Measurements from ENCODE around the gene RAPGEF2.
"Not testable (repeated sequence)": the region's sequence is repeated elsewhere in the genome, so short reads cannot be mapped to it uniquely, and the experiment has no call there.

RAPGEF2 gene

DNA sequence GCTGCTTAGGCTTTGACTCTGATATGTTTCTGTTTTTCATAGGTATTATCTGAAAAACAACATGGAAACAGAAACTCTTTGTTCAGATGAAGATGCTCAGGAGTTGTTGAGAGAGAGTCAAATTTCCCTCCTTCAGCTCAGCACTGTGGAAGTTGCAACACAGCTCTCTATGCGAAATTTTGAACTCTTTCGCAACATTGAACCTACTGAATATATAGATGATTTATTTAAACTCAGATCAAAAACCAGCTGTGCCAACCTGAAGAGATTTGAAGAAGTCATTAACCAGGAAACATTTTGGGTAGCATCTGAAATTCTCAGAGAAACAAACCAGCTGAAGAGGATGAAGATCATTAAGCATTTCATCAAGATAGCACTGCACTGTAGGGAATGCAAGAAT lies 238.6 kb downstream of the RAPGEF2 start:
- no peak for DNase-seq

DNA sequence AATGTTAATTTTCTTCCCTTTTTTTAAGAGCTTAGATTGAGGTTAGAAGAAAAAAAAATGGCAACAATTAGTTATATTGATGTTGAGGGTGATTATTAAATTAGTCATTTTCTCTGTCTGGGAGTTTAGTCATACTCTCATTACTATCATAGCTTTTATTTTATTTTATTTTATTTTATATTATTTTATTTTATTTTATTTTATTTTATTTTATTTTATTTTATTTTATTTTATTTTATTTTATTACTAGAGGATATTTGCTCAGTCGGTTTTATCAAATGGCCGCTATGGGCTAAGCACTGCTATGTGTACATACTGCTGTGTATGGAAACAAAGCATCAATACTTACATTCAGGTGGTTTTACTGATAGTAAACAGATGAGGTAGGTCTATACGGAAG lies 239.5 kb downstream of the RAPGEF2 start:
- no peak for DNase-seq

DNA sequence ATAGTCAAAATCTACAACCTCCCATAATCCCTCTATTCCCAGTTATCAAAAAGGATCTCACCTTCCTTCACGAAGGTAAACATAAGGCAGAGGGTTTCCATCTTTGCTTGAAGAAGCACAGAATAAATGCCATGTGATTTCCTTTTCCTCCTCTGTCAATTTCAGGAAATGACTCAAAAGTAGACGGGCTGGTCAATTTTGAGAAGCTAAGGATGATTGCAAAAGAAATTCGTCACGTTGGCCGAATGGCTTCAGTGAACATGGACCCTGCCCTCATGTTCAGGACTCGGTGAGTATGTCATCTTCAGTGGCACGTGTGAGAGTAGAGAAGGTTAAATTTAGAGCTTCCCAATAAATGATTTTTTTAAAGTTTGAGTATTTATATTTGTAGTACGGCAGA lies 240.2 kb downstream of the RAPGEF2 start:
- DNase-seq = no peak

DNA sequence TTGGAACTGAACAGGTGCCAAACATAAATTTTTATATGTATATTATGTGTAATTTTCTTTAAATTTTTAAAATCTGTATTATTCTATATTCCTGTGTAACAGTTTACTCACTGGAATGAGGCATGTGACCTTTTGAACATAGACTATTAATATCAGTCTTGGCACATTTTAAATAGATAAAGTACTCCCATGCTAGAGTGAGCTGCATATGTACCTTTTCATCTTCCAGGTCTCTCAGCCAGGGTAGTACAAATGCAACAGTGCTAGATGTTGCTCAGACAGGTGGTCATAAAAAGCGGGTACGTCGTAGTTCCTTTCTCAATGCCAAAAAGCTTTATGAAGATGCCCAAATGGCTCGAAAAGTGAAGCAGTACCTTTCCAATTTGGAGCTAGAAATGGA lies 242.0 kb downstream of the RAPGEF2 start:
- DNase-seq = no peak

DNA sequence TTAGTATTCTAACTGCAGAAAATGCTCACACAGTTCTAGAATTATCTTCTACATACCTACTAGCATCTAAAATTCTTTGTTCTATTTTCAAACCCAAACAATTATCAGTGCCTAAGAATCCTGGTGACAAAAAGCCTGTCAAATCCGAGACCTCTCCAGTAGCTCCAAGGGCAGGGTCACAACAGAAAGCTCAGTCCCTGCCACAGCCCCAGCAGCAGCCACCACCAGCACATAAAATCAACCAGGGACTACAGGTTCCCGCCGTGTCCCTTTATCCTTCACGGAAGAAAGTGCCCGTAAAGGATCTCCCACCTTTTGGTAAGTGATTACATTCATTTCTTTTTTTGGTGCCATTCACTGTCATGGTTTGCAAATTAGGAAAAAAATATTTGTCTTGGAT lies 243.8 kb downstream of the RAPGEF2 start:
- DNase-seq = no peak

DNA sequence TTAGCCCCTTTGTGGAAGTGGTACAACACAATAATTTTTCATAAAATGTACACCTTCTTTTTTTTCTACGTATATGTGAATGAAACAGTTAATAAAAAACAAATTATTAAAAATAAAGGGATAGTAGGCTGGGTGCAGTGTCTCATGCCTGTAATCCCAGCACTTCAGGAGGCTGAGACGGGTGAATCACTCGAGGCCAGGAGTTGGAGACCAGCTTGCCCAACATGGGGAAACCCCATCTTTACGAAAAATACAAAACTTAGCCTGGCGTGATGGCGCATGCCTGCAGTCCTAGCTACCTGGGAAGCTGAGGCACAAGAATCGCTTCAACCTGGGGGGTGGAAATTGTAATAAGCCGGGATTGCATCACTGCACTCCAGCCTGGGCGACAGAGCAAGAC lies 244.9 kb downstream of the RAPGEF2 start:
- DNase-seq = no peak

DNA sequence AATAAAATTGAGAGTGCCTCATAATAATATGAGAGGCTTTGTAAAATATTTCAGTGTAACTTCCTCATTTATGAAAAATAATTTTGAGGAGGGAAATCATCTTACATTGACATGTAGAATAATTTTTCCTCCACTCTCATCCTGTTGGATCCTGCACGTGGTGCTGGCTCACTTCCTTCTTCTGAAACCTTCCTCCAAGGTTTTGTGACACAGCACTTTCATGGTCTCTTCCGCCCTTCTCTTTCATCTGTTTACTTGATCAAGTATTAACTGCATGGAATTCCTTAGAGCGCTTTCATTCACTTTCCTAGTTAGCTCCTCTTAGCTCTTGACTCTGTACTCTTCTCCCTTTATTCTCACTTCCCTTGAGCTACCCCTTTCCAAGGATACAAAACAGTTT lies 246.5 kb downstream of the RAPGEF2 start:
- DNase-seq = no peak

DNA sequence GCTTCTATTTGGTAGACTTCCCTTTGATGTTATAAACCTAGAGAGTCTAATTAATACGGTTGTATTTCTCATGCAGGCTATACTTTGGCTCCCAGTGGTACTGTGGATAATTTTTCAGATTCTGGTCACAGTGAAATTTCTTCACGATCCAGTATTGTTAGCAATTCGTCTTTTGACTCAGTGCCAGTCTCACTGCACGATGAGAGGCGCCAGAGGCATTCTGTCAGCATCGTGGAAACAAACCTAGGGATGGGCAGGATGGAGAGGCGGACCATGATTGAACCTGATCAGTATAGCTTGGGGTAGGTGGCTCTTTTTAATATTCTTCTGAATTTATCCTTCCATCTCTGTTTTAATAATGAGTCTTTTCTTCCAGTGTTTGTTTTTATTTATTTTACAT lies 249.7 kb downstream of the RAPGEF2 start:
- no peak for DNase-seq

DNA sequence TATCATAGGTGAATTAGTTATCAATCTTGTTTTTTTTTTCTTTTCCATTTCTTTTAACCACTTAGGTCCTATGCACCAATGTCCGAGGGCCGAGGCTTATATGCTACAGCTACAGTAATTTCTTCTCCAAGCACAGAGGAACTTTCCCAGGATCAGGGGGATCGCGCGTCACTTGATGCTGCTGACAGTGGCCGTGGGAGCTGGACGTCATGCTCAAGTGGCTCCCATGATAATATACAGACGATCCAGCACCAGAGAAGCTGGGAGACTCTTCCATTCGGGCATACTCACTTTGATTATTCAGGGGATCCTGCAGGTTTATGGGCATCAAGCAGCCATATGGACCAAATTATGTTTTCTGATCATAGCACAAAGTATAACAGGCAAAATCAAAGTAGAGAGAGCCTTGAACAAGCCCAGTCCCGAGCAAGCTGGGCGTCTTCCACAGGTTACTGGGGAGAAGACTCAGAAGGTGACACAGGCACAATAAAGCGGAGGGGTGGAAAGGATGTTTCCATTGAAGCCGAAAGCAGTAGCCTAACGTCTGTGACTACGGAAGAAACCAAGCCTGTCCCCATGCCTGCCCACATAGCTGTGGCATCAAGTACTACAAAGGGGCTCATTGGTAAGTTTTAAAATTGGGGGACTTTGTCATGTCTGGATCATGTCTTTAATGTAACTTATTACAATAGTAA lies 250.7 kb downstream of the RAPGEF2 start:
- DNase-seq = no peak

DNA sequence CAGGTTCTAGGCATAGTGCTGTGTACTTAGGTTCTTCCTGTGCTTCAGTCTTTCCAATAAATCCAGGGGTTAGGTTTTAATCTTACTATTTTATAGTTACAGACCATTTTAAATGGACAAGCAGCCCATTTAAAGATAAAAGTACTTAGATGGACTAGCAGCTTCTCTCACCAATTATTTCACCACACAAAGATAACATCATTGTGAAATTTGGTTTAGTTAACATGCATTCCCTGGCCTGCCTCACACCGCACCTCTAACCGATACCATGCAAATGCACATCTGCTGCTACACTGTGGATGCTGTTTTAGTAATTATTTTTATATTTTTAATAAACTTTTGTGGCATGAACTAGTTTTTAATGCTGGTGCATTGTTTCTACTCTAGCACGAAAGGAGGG lies 252.6 kb downstream of the RAPGEF2 start:
- DNase-seq = no peak

DNA sequence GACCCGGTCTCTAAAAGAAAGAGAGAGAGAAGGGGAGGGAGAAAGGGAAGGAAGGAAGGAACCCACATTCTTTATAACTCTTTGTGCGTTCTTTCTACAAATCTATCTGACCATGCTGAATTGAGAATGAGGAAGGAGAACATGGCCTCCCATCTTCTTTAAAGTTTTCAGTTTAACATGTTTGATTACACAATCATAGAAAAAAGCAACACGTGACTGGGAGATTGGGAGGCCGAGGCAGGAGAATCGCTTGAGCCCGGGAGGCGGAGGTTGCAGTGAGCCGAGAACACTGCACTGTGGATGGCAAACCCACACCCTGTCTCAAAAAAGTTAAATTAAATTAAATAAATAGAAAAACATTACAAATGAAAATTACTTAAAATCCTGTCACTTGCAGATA lies 254.5 kb downstream of the RAPGEF2 start:
- no peak for DNase-seq

DNA sequence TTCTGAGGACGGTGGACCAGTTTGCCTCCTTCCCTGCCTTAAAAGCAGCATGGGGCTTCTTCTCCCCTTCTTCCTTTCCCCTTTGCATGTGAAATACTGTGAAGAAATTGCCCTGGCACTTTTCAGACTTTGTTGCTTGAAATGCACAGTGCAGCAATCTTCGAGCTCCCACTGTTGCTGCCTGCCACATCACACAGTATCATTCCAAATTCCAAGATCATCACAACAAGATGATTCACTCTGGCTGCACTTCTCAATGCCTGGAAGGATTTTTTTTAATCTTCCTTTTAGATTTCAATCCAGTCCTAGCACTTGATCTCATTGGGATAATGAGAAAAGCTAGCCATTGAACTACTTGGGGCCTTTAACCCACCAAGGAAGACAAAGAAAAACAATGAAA lies 255.3 kb downstream of the RAPGEF2 start:
- DNase-seq = no peak

DNA sequence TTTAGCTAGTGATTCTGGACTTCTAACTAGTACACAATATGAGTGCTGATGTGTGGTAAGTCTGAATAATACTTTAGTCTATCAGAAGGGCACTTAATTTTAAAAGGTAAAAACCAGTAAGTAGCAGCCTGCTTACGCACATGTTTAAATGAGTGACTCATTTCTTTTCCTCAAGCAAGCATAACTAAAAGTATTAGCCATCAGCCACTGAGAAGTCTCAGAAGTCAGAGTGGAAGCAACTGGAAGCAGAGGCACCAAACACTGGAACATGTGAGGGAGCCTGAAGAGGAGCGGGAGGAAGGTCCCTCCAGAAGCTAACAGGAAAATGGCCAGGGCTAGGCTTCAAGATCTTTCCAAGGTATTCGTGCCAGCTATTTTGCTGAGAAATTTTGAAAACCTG lies 257.7 kb downstream of the RAPGEF2 start:
- no peak for DNase-seq

DNA sequence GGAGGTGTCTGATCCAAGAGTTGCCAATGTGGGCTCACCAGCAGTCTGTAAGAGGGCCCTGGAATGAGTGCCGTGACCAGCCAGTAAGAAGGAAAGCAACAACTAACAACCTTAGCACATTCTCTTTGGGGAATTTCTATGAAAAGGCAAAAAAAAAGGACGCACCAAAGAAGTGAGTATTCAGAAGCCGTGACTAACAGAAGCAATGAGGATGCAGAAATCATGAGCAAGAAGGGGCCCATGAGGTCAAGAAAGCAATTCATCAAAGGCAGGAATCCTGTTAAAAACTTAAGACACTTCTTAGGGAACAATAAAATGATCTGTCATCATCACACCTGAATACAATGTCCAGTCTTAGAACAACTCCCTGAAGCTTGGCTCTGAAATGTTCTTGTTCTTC lies 260.5 kb downstream of the RAPGEF2 start:
- no peak for DNase-seq

DNA sequence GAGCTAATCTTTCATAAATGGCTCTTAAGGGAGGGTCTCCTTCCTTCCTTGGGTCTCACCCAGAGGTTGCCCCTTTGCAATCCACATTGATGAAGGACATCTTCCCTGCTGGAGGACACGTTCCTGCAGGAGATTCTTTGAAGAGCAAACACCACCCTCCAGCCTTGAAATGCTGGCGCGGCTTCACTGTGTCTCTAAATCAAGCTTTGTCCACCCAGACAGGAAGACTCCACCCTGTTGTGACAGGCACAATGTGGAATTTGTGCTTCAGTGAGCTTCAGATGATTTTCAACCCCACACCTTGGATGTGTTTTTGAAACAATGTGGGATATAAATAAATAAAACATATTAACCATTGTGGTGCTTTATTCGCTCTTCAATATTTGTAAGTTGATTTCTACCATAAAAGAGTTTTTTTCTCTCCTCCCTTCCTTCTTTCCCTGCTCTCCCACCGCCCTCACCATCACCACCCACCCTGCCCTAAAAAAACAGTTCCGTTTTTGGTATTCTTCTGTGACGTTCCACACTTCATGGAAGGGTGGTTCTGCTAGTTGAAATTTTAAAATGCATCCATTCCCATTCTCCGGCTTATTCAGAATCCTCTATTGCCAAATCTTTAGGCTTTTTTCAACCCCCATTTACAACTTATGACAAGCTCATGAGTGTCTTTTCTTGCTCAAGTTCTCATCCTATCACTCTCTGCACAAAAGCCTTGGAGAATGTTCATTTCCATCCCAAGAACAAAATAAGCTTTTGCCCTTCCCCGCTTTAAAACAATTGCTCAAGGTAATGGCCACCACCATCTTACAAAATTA lies 264.3 kb downstream of the RAPGEF2 start:
- no peak for DNase-seq

DNA sequence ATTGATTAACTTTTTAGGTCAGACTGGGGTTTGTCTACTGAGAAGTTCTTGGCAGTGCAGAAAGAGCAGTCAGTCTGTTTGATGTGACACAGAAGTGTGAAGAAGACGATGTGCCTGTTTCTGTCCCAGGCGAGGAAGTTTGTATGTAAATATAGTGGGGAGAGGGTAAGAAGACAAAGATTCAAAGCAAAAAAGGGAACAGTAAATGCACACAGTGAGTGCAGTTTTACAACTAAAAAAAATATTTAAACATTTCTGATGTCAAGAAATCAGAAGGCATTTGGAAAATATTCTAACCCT lies 264.9 kb downstream of the RAPGEF2 start:
- no peak for DNase-seq

DNA sequence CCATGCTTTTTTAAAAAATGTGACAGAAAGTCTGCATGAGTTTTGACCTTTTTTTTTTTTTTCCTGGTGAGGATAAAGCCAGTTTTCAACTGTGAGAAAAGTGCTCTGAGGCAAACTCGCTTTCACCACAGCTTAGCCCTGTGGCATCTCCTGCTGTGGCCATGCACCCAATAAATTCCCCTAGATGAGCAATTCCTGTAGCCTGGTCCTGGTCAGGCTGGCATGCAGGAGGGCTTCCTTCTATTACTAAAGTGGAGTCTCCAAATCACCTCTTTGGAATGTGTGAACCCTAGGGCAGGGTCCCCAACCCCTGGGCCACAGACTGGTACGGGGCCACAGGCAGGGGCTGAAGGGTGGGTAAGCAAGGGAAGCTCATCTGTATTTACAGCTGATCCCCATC lies 265.4 kb downstream of the RAPGEF2 start:
- DNase-seq = no peak

DNA sequence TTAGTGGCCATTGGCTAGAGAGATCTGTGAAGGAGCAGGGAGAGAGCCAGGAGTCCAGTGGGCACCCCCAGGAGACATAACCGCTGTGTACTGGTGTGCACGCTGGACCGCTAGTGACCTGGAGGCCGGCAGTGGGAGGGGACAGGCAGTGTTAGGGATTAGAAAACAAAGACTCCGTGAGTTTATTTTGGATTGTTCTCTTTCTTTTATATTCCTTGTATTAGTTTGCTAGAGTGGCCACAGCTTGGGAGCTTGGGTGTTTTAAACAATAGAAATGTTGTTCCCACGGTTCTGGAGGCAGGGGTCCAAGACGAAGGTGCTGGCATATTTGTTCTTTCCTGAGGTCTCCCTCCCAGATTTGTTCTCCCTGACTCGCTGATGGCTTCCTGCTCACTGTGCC lies 266.4 kb downstream of the RAPGEF2 start:
- no peak for DNase-seq

DNA sequence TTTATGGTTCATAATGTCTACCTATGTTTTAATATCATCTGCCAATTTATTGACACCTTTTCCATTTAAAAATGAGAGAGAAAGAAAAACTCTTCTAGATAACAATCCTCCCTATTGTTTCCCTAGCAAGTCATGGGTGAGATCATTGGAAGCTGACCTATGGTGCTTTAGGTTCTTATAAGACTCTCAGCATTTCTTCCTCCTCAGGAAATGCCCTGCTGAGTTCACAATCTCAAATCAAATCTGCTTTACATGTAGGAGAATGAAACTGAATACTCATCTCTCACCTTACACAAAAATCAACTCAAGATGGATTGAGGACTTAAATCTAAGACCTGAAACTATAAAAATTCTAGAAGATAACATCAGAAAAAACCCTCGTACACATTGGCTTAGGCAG lies 267.4 kb downstream of the RAPGEF2 start:
- no peak for DNase-seq

DNA sequence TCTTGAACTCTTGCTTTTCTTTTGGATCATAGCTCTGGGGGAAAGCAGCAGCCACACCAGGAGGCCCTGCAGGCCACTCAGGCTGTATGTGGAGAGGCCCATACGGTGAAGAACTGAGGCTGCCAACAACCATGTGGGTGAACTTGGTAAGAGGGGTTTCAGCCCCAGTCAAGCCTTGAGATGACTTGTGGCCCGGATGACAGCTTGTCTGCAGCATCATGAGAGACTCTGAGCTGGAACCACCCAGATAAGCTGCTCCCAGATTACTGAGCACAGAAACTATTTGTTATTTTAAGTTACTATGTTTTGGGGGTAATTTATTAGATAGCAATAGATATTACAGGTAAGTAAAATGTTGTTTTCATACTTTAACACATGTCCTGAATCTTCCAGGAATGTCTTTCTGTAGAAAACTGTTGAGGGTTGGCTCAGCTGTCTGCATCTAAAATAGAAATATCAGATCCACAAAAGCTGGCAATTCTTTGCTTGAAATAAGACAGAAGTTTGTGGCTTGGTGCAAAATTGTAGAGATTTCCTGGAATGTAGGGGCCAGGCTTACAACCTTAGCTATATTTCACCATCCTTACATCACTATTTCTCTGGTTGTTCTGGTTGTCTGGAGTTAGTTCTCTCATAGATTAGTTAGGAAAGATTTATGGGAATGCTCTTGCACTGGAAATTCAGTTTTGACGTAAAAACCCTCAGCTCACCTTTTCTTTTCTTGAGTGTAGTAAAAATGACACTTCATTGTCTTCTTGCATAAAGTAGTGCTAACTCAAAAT lies 272.1 kb downstream of the RAPGEF2 start:
- no peak for DNase-seq

DNA sequence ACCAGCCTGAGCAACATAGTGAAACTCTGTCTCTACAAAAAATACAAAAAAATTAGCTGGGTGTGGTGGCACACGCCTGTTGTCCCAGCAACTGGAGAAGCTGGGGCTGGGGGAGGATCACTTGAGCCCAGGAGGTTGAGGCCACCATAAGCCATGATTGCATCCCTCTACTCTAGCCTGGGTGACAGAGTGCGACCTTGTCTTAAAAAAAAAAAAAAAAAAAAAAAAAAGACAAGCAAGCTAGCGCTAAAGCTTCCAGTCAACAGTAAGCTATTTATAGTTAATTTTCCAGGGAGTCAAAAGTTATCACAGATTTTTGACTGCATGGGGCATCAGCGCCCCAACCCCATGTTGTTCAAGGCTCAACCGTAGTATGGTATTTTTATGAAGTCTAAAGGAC lies 273.4 kb downstream of the RAPGEF2 start:
- DNase-seq = no peak

DNA sequence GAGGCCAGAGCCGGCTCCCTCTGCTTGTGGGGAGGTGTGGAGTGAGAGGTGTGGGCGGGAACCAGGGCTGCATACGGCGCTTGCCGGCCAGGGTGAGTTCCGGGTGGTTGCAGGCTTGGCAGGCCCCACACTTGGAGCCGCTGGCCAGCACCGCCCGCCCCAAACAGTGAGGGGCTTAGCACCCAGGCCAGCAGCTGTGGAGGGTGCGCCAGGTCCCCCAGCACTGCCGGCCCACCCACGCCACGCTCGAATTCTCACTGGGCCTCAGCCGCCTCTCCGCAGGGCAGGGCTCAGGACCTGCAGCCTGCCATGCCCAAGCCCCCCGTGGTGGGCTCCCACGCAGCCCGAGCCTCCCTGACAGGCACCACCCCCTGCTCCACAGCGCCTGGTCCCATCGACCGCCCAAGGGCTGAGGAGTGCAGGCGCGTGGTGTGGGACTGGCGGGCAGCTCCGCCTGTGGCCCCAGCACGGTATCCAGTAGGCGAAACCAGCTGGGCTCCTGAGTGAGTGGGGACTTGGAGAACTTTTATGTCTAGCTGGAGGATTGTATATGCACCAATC lies 275.3 kb downstream of the RAPGEF2 start:
- DNase-seq = no peak

DNA sequence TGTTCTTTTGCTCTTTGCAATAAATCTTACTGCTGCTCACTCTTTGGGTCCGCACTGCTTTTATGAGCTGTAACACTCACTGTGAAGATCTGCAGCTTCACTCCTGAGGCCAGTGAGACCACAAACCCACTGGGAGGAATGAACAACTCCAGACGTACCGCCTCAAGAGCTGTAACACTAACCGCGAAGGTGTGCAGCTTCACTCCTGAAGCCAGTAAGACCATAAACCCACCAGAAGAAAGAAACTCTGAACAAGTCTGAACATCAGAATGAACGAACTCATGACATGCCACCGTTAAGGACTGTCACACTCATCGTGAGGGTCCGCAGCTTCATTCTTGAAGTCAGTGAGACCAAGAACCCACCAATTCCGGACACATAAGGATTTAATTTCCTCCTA lies 276.2 kb downstream of the RAPGEF2 start:
- not testable (repeated sequence) for DNase-seq

DNA sequence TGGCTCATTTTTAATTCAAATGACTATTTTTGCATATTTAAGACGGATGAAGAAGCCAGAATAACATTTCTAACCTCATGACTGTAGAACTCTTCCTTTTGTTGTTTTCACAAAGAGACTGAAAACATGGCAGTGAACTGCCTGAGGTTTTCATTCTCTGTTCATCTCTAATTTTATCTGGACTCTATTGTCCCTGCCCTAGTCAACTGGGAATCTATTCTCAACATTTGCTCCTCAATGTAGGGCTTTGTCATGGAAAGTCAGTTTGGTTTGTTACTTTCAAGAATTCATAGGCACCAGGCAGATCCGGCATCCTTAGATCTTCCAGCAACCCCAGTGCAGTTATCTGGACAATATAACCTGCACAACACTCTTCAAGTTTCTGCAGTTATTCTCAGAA lies 277.0 kb downstream of the RAPGEF2 start:
- no peak for DNase-seq

All from NCI-H510A treated with DMSO at 0.1 percent for 48 hours (cell line).